Globus pallidus (tissue), 1 donor: ENCODE measurements around the gene PPP1R9A.
"Not testable (repeated sequence)": the region's sequence is repeated elsewhere in the genome, so short reads cannot be mapped to it uniquely, and the experiment has no call there.

Source experiments
- DNase-seq: peaks from one replicate; pipeline ENCODE4 v3.0.0-alpha.2; 2015; ENCODE audit warnings: low spot score

Gene PPP1R9A

GRCh38 chr7:94975336-94975735 lies 67.9 kb downstream of the PPP1R9A start:
- DNase-seq = no peak

- DNase-seq = no peak
Observed at GRCh38 chr7:94980418-94981142, 73.2 kb downstream of the PPP1R9A start.

GRCh38 chr7:94995921-94996320 lies 88.5 kb downstream of the PPP1R9A start:
- no peak for DNase-seq

- no peak for DNase-seq
Observed at GRCh38 chr7:94996369-94996768, 89.0 kb downstream of the PPP1R9A start.

- DNase-seq = no peak
Observed at GRCh38 chr7:94997547-94997946, 90.2 kb downstream of the PPP1R9A start.

GRCh38 chr7:94998266-94999068 lies 91.1 kb downstream of the PPP1R9A start:
- DNase-seq = no peak

- DNase-seq = no peak
Observed at GRCh38 chr7:94999069-94999351, 91.6 kb downstream of the PPP1R9A start.

GRCh38 chr7:94999601-95000000 lies 92.2 kb downstream of the PPP1R9A start:
- DNase-seq = not testable (repeated sequence)

- DNase-seq = peak; percentile 37
Observed at GRCh38 chr7:95001258-95001657, 93.9 kb downstream of the PPP1R9A start.

- DNase-seq = no peak
Observed at GRCh38 chr7:95001815-95002561, 94.6 kb downstream of the PPP1R9A start.

- no peak for DNase-seq
Observed at GRCh38 chr7:95002775-95003174, 95.4 kb downstream of the PPP1R9A start.

GRCh38 chr7:95004618-95005247 lies 97.3 kb downstream of the PPP1R9A start:
- DNase-seq = no peak

- DNase-seq = no peak
Observed at GRCh38 chr7:95006010-95006409, 98.6 kb downstream of the PPP1R9A start.

GRCh38 chr7:95008773-95009172 lies 101.4 kb downstream of the PPP1R9A start:
- not testable (repeated sequence) for DNase-seq

GRCh38 chr7:95011146-95011928 lies 103.9 kb downstream of the PPP1R9A start:
- DNase-seq = no peak

GRCh38 chr7:95011995-95012394 lies 104.6 kb downstream of the PPP1R9A start:
- DNase-seq = no peak

- DNase-seq = no peak
Observed at GRCh38 chr7:95018021-95018420, 110.6 kb downstream of the PPP1R9A start.

- no peak for DNase-seq
Observed at GRCh38 chr7:95026018-95026417, 118.6 kb downstream of the PPP1R9A start.

GRCh38 chr7:95026421-95027072 lies 119.2 kb downstream of the PPP1R9A start:
- DNase-seq = no peak

GRCh38 chr7:95027234-95027872 lies 120.0 kb downstream of the PPP1R9A start:
- no peak for DNase-seq

GRCh38 chr7:95028683-95029082 lies 121.3 kb downstream of the PPP1R9A start:
- no peak for DNase-seq
